ENCODE measurements around the gene ALG2.
"Not testable (repeated sequence)": the region's sequence is repeated elsewhere in the genome, so short reads cannot be mapped to it uniquely, and the experiment has no call there.

ALG2 gene

GRCh38 chr9:99239341-99240060 is 17.8 kb upstream of the ALG2 start:
- no peak for DNase-seq
- intact Hi-C loops (cut with DNase I), result no loop called here

GRCh38 chr9:99238331-99238730 is 16.6 kb upstream of the ALG2 start:
- intact Hi-C loops (cut with DNase I), result no loop called here
- DNase-seq, result no peak

- DNase-seq; intact Hi-C loops (cut with DNase I): not testable (repeated sequence)
Observed at GRCh38 chr9:99237849-99238248, 16.1 kb upstream of the ALG2 start.

GRCh38 chr9:99237356-99237755 is 15.6 kb upstream of the ALG2 start:
- DNase-seq, result no peak
- intact Hi-C loops (cut with DNase I), result no loop called here

GRCh38 chr9:99235926-99236634 is 14.3 kb upstream of the ALG2 start:
- intact Hi-C loops (cut with DNase I), result no loop called here
- no peak for DNase-seq

- DNase-seq, result no peak
- intact Hi-C loops (cut with DNase I), result no loop called here
Observed at GRCh38 chr9:99235069-99235468, 13.3 kb upstream of the ALG2 start.

GRCh38 chr9:99234618-99235017 is 12.9 kb upstream of the ALG2 start:
- intact Hi-C loops (cut with DNase I), result no loop called here
- DNase-seq, result no peak

GRCh38 chr9:99231711-99232110 is 10.0 kb upstream of the ALG2 start:
- DNase-seq, result peak in 11 of 42 donors; percentile 11 to 58 (median 20)
- intact Hi-C loops (cut with DNase I), result no loop called here

- no peak for DNase-seq
- intact Hi-C loops (cut with DNase I), result no loop called here
Observed at GRCh38 chr9:99230206-99230605, 8.5 kb upstream of the ALG2 start.

- no peak for DNase-seq
- intact Hi-C loops (cut with DNase I), result no loop called here
Observed at GRCh38 chr9:99226054-99226453, 4.3 kb upstream of the ALG2 start.

- intact Hi-C loops (cut with DNase I), result no loop called here
Observed at GRCh38 chr9:99224445-99224844, 2.7 kb upstream of the ALG2 start.

GRCh38 chr9:99222416-99223270 is 901 bp upstream of the ALG2 start:
- DNase-seq, result no peak
- intact Hi-C loops (cut with DNase I), result loop anchor here (2.0 kb wide), 1 partner anchor 598 kb away; the partner anchor contains the start of gene NR4A3

More at GRCh38 chr9:99224445-99224844, 2.7 kb upstream of the ALG2 start:
- DNase-seq, result no peak

GRCh38 chr9:99221266-99221620 is 499 bp downstream of the ALG2 start:
- peak in 1 of 42 donors; percentile 22 for DNase-seq
- intact Hi-C loops (cut with DNase I), result no loop called here

GRCh38 chr9:99220011-99220410 is 1.7 kb downstream of the ALG2 start:
- DNase-seq, result no peak
- intact Hi-C loops (cut with DNase I), result no loop called here

GRCh38 chr9:99216073-99216472 is 5.7 kb downstream of the ALG2 start:
- intact Hi-C loops (cut with DNase I), result no loop called here
- DNase-seq, result no peak

GRCh38 chr9:99213197-99213596 is 8.5 kb downstream of the ALG2 start:
- intact Hi-C loops (cut with DNase I), result no loop called here
- DNase-seq, result no peak

GRCh38 chr9:99211746-99212145 is 10.0 kb downstream of the ALG2 start:
- intact Hi-C loops (cut with DNase I), result no loop called here
- no peak for DNase-seq

- intact Hi-C loops (cut with DNase I), result no loop called here
- DNase-seq, result no peak
Observed at GRCh38 chr9:99210572-99210971, 11.2 kb downstream of the ALG2 start.

GRCh38 chr9:99201603-99202002 is 20.1 kb downstream of the ALG2 start:
- intact Hi-C loops (cut with DNase I), result no loop called here
- DNase-seq, result no peak

- intact Hi-C loops (cut with DNase I), result no loop called here
- no peak for DNase-seq
Observed at GRCh38 chr9:99199938-99200539, 21.7 kb downstream of the ALG2 start.
